Skin of body (tissue), 2 donors: ENCODE data around the gene TTC39B. TPM values are rescaled to one million over a fixed set of nuclear protein-coding genes. Genes with fewer than 3 reads are reported as not detected.

Experiments
- DNase-seq: peaks from one replicate; lab custom pipeline; 2025; lab: John Stamatoyannopoulos, UW
- total RNA-seq: library from RNA; depleted of rRNA; stranded (reverse); fragments of >200 nt; gene quantifications from one replicate; pipeline ENCODE4 v1.2.3, GENCODE V29; 2014

TTC39B gene
- total RNA-seq, 1 donor from 2014 or later, result 22.9 TPM

DNA sequence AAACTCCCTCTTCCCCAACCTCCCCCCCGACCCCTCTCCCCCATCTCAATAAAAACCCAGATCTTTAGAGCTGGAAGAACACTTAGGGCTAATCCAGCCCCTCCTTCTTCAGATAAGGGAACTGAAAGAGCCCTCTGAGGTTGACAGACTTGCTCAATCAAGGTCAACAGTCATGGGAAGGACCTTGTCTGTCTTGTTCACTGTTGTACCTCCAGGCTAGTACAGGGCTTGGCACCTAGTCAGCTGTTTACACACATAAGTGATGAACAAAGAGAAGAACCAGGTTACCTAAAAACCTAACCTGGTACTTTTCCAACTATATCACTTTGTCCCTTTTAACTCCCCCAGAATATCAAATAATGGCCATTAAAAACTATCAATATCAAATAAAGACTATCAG is 2.4 kb downstream of the TTC39B start:
- no peak for DNase-seq

DNA sequence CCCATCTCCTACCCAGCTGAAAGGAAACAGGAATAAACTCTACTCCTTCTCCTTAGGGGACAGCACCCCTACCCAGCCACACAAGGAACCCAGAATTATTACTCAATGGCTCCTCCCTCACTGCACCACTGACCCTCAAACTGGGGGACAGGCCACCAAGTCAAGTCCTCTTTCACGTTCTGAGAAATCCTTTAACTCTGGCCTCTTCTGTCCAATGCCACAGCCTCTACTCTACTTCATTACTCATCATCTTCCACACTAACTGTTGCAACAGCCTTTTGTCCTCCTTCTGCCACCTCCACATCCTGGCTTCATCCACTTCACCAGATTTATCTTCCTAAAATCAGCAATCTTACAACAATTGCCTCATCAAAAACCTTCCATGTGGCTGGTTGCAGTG is 6.8 kb downstream of the TTC39B start:
- no peak for DNase-seq

DNA sequence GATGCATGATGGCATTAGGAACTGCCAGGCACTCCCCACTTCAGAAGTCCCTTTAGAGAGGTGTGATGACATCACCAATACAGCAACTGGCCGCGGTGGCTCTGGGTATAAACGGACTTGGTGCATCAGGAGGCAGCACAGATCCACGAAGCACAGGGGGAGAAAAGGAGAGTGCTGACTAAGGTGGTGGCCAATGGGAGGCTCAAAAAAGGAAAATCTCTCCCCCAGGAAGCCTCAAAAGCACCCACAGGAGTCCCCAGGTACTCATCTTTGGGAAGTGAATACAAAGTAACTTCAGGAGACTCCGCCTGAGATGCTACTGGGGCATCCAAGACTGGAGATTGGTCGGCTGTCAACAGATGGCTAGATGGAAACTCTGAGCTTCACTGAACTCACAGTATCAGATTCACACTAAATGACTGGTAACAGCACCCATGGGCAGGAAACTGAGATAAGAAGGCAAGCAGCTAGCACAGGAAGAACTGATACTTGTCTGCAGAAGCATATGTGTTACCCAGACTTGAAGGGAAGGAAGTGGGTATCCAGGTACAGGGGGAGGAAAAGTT is 7.6 kb downstream of the TTC39B start:
- no peak for DNase-seq

DNA sequence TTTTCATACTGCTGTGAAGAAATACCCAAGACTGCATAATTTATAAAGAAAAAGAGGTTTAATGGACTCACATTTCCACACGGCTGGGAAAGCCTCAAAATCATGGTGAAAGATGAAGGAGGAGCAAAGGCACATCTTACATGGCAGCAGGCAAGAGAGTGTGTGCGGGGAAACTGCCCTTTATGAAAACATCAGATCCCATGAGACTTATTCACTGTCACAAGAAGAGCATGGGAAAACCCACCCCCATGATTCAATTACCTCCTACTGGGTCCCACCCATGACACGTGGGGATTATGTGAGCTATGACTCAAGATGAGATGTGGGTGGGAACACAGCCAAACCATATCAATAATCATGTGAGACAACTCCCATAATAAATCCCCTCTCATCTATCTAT is 8.7 kb downstream of the TTC39B start:
- no peak for DNase-seq

DNA sequence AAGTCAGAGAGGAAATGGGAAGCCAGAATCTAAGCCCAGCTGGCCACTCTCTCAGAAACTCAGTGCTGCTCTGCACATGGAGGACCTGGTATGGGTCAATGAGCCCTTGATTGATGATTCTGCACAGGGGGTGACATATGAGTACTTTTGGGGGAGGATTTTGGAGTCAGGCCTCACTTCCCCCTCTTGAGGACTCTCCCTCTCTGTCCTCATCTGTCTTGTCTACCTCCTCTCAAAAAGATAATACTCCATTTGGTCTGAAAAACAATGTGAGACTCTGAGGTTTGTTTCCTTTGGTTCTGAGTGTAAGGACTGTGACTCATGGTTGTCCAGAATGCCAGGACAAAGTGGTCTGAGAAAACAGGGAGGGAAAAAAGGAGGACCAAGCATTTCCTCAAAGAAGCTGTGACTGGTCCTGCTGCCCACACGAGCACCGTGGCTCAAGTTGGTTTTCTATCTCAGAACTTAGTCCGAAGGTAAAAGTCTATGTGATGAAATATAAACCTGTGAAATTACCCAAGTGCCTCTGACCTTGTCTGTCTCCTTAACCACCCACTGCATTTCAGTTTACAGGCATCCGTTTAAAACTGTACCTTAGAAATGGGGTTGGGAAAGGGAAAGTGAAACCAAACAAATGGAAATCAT is 11.1 kb downstream of the TTC39B start:
- DNase-seq, result peak; percentile 35

DNA sequence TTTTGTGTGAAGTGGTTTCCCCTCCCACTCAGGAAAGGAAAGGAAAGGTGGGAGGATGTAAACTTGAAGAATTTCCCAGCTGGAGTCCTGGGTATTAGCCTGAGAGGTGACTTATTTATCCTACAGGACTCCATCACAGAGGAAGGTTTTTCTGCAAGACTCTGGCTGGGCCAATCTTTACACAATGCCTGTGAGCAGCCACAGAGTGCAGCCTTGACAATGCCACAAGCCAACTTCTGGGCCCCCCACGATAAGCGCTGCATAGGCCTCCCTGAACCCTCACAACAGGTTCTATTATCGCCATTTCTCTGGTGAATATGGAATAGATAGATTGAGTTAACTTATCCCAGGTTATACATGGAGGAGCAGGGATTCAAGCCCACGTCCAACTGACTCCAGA is 12.4 kb downstream of the TTC39B start:
- DNase-seq, result no peak

DNA sequence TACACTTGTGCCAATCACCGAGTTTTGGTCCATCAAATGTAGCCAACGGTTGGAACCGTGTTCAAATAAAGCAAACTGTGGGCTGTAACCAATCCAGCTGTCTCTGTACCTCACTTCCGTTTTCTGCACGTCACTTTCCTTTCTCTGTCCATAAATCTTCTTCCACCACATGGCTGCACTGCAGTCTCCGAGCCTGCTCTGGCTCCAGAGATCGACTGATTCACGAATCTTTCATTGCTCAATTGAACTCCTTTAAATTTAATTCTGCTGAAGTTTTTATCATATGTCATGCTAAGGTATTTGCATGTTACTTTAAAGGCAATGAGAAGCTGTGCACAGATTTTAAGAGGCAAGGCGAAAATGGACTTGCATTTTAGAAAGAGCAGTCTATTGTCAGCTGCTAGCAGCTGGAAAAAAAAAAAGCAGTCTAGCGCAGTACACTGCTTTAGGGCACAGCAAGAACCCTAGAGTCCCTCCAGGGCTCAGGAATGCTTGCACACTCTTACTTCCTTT is 13.2 kb downstream of the TTC39B start:
- DNase-seq, result peak; percentile 65

DNA sequence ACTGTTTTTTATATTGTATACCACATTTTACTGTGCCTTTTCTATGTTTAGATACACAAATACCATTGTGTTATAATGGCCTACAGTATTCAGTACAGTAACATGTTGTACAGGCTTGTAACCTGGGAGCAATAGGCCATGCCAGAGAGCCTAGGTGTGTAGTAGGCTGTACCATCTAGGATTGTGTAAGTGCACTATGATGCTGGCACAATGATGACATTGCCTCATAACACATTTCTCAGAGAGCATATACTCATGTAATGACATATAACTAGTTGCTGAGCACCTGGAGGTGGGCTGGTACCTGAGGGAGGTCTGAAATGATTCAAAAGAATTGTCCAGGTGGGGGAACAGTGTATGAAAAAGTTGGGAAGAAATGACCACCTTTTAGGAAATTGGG is 13.9 kb downstream of the TTC39B start:
- no peak for DNase-seq

DNA sequence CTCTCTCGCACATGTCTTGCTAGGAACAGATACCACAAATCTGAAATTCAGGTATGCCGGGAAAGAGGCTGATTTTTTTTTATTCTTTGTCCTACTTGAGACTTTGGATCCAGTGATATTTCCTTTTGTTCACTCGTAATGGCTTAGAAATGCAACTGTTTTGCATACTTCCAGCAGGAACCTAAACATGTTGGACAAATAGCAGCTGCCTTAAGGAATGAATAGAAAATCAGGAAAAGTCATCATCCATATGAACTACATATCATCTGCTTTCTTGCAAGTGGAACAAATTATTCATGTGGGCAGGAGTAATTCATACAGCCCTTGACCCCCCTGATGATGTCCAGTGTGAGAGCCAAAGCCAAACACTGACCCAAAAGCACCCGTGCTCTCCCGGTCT is 17.4 kb downstream of the TTC39B start:
- no peak for DNase-seq

DNA sequence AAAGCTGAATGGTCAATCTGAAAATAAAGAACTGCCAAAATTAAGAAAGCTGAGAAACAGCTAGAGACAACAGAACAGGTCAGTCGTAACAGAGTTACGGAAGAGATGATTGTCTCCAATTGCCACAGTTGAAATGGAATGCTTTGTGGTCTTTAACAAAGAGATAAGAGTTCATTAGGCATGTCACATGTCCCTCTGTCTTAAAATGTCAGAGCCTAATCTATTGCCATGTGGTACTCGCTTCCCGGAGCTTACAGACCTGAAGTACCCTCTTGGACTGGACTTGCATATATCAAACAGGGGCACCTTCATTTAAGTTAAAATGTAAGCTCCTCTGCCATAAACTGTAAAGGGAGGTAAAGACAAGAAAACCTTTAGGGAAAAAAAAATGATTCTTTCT is 19.7 kb downstream of the TTC39B start:
- no peak for DNase-seq

DNA sequence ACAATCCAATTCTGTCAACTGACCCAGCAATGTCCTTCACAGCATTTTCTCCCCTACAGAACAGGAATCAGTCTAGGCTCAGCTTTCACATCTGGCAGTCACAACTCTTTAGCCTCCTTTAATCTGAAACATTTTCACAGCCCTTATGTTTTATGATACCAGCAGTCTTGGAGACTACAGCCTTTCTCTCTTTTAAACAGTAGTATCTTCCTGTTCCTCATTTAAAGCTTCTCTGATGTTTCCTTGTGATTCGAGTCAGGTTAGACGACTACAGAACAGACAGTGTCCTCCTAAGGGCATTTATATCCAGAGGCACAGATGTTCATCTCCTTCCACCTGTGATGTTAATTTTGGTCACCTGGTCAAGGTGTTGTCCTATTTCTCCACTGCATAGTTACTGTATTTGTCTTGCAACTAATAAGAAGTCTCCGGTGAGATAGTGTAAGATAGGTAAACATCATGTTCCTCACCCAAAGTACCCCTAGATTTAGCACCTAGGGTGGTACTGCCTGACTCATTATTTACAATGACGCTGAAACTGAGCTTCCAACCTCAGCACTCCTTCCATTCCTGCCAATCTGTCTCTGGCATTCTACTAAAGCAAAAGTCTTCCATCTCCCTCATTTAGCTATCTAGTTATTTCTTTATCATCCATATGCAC is 20.7 kb downstream of the TTC39B start:
- DNase-seq, result no peak

DNA sequence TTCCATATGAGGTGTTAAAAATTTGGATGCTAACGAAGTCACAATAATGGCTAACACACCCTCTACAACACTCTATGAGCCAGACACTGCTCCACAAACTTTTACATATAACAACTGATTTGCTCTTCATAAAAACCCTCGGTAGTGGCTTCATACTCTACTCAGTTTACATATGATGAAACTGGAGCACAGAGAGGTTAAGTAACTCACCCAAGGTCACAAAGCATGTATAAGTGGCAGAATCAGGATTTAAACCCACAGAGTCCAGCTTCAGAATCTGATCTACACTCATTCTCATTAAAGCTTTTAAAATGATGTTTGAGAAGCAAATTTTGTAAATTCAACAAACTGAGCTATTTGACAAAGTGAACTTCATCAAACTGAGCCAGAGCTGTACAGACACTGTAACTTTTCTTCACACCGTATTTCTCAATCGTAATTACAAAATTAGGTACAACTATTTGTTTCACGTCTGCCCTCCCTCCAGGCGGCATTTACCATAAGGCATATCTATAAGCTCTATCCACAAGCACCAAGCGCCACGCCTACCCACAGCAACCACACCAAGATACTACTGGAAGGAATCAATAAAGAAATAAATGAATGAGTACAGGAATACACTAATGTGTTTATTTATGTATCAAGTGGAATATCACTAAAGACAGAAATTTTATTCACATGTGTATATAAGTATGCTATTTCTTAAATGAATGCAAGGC is 24.3 kb downstream of the TTC39B start:
- no peak for DNase-seq

DNA sequence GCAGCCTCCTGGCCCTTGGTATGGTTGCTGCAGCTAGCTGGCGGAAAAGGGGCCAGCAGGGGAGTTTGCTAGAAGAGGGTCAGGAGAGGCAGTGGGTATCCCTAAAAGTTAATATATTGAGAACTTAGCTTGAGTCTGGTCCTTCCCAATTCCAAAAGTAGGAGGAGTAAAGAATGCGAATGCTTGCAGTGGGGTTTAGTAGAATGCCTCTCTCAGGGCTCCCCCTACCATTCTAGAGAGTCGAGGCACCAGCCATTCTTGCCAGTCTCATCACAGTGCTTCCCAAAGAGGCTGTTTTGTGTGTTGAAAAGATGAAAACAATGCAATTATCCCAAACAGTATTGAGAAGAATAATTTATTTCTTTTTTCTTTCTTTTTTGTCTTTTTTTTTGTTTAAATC is 26.4 kb downstream of the TTC39B start:
- no peak for DNase-seq

DNA sequence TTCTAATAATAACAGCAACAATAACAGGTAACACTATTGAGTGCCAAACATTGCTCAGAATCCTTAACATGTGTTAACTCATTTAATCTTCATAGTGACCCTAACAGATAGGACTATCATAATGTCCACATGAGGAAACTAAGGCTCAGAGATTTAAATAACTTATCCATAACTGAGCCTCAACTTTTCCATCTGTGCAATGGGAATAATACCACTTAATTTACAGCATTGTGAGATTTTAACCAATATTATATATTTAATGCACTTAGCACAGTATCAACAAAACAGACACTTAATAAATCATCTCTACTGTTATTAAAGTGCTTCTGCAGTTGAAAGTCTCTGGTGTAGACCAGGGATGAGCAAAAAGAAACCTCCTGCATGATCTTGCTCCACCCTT is 28.2 kb downstream of the TTC39B start:
- no peak for DNase-seq

DNA sequence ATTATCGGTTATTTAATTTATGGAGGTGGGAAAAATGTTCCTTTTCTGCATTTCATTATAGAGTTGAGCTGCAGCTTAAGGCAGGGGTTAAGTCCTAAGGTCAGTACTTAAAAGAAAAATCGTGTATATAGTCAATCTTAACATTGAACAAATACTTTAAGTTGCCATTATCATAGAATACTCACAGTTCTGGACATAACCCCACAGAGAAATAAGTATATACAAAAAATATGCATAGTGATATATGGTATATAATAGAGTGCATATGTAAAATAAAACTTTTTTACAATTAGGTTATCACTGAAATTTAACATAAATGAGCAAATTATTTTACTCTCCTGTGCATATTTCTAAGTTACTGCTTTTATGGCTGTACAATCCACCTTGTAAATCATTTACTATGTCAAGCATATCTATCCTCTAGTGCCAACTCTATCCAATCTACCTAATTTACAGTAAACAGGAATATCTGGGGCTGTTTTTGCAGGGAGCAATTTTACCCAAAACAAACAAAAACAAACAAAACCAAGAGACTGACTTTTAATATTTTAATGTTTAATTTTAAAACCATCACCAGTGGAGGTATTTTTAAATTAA is 28.8 kb downstream of the TTC39B start:
- no peak for DNase-seq

DNA sequence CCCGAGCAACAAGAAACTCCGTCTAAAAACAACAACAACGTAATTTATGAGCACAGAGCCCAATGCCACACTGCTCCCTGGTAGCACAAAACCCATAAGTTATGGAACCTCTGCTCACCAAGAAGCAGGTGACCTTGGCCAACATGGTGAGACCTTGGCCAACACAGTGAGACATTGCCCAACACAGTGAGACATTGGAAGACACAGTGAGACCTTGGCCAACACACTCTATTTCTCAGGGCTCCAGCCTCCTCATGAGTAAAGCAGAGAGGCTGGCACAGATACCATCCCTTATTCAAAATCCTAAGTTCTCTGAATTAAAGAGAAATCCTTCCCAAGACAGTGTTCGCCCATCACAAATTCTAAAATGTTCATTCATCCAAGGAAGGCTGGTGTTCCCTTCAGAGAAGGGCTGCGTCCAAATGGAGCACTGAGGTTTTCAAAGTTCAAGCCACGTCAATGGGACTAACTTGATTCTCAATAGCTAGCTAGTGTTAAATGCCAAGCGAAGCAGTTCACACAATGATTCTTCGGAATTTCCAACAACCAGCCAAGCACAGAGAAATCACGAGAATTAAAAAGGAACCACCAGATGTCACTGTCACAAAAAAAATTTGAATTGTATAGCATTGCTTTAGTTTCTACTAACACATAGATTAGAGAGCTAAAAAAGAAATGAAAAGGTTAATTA is 29.5 kb downstream of the TTC39B start:
- peak; percentile 34 for DNase-seq

DNA sequence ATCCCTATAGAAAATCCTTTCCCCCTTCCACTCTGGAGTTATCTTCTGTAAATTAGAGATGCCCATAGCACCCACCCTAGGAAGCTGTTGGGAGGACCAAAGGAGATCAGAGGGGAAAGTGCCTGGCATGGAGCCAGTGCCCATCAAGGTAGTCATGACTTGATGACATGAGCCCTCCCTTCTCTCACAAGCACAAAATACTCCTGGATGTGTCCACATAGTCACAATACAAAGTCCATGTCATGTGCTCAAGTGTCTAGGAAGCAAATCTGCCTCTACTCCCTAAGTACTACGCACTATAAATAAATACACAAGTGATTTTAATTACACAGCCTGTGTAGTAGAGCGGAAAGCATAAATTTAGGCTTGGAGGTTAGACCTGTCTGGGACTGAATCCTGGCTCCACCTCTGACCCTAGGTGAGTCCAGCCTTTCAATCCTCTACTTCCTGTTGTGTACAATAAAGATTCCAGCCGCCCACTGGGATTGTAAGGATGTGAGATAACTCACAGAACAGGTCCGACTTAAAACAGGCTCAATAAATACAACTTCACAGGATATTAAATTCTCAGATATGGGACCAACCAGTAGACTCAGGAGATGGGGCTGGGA is 30.6 kb downstream of the TTC39B start:
- DNase-seq, result no peak

DNA sequence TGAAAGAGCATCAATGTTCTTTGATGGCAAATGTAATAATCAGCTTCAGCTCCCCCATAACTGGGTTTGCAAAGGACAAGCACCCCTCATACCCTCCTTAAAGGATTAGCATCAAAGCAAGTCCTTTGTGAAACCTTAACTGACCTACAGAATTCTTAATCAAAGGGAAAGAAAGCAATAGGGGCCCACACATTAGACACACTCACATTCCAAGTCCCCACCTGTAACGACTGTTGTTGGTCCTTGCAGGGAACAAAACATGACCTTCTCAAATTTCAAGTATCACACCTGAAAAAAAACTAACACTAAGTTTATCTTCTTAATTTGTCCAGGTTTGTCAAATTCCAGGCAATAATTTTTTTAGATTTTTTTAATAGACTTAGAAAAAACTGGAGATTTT is 32.6 kb downstream of the TTC39B start:
- no peak for DNase-seq

DNA sequence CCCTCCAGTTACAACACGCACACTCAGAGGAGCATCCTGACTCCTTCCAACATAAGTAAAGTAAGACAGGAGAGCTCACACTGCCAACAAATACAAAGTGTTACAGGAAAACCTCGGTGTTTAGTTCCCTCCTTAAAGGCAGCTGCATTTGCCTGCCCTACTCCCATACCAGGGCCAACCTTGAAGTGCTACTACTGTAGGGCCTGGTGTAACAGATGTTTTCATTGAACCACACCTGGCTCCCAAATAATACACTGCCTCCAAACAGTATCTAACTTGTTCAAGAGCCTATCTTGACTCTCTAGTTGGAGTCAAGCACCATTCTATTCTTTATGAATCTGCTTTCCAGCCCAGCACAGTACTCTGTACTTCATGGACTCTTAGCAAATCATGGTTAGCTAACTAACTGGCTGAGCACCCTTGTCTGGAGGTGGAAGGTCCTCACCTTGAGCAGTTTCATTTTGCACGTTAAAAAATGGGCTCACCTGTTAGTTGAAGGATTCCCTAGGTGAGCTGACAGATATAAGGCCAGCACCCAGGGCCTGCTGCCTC is 34.6 kb downstream of the TTC39B start:
- no peak for DNase-seq

DNA sequence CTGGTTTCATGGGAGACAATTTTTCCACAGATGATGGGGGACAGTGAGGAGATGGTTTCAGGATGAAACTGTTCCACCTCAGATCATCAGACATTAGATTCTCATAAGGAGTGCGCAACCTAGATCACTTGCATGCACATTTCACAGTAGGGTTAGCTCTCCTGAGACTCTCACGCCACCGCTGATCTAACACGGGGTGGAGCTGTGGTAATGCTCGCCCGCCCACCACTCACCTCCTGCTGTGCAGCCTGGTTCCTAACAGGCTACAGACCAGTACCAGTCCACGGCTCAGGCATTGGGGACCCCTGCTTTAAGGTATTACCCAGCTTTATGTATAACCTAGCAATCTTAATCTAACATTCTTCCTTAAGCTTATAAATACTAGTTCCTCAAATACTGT is 35.6 kb downstream of the TTC39B start:
- no peak for DNase-seq

DNA sequence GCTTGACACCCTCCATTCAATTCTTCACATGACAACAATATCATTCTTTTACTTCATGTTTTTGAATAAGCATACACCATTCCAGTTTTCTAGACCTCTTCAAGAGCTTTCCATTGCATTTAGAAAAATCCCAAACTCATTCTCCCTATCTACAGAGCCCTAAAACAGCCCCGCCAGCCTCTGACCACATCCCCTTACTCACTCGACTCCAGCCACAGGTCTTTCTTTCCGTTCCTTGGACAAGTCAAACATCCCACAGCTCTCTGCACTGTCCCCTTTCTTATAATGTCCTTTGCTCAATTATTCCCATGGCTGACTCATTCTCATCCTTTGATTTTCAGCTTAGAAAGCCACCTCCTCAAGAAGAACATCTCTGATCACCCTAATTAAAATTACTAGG is 38.2 kb downstream of the TTC39B start:
- DNase-seq, result no peak
